Testis (tissue), 3 donors: ENCODE data around the gene GALNT9. TPM values are rescaled to one million over a fixed set of nuclear protein-coding genes. Genes with fewer than 3 reads are reported as not detected.
A peak's percentile ranks its signal among the peaks of the same experiment; 100 is the strongest.
"Not testable (repeated sequence)": the region's sequence is repeated elsewhere in the genome, so short reads cannot be mapped to it uniquely, and the experiment has no call there.

ENCODE experiments used
- DNase-seq: peaks from one replicate; pipeline ENCODE4 v3.0.0-alpha.2; 2019
- H3K27ac ChIP-seq, 2 donors: fragments of 200-600 bp; sonication (generic); one replicate each; pipeline ENCODE4 v1.5.1; 2019
- H3K27me3 ChIP-seq: fragments of 200-600 bp; sonication (generic); one replicate; pipeline ENCODE4 v1.5.1; 2019
- H3K36me3 ChIP-seq: fragments of 200-600 bp; sonication (generic); one replicate; pipeline ENCODE4 v1.5.1; 2017; ENCODE audit warnings: low read depth; ENCODE audit errors: missing control alignments
- H3K4me1 ChIP-seq: fragments of 200-600 bp; sonication (generic); one replicate; pipeline ENCODE4 v1.5.1; 2019
- H3K4me3 ChIP-seq, 2 donors: fragments of 200-600 bp; sonication (generic); one replicate each; pipeline ENCODE4 v1.5.1; 2017 to 2019
- H3K9me3 ChIP-seq: fragments of 200-600 bp; sonication (generic); one replicate; pipeline ENCODE4 v1.5.1; 2017
- CTCF ChIP-seq, 3 experiments: fragments of 450-650 bp in 2 of 3; fragments of 200-600 bp in 1 of 3; sonication (generic) in 1 of 3; IDR thresholded peaks; one replicate each; pipeline ENCODE4 v1.5.1; 2016 to 2019; ENCODE audit warnings: antibody characterized with exemption in 3 of 3, mild to moderate bottlenecking in 2 of 3, moderate library complexity in 1 of 3
- POLR2A ChIP-seq: fragments of 450-650 bp; IDR thresholded peaks from one replicate; pipeline ENCODE4 v1.6.1; 2017; ENCODE audit warnings: antibody characterized with exemption, mild to moderate bottlenecking, moderate library complexity
- WGBS, 2 donors: methylation state at CpG; one replicate each; pipeline ENCODE4 v1.1.5; 2018; 5-methylcytosine and 5-hydroxymethylcytosine counted together
- intact Hi-C: fragments of 100-400 bp; cut with DNase I; formaldehyde crosslinking; loops from one replicate; pipeline ENCODE4 v1.15.1; 2023; ENCODE audit warnings: low total_unique reads
- polyA plus RNA-seq: library from polyadenylated mRNA; stranded (reverse); fragments of 350-450 nt; fragmentation: Illumina TruSeq; extraction: RNeasy Lipid Tissue Mini Kit (QIAGEN cat#74804); gene quantifications from one replicate; pipeline ENCODE4 v1.2.3, GENCODE V29; 2014; ENCODE audit warnings: low read depth, low replicate concordance; ENCODE audit not compliant: insufficient read depth
- total RNA-seq, 2 donors: library from RNA; depleted of rRNA; stranded (reverse); fragments of >200 nt; gene quantifications; one replicate each; pipeline ENCODE4 v1.2.3, GENCODE V29; 2016

The GALNT9 gene
- total and polyA plus RNA-seq, 3 donors from 2014 or later = 1.1 to 1.5 (median 1.3) TPM

- DNase-seq = no peak
- TF ChIP-seq CTCF (IDR thresholded peaks at IDR 0.05) (no peak), POLR2A (no peak)
These were observed 30.2 kb upstream of the GALNT9 start for GRCh38 chr12:132359551-132359950.

GRCh38 chr12:132358241-132359225 is 29.1 kb upstream of the GALNT9 start:
- H3K27me3 ChIP-seq, H3K36me3 ChIP-seq, H3K4me1 ChIP-seq, intact Hi-C loops, H3K4me3 ChIP-seq, H3K27ac ChIP-seq, H3K9me3 ChIP-seq, DNase-seq: not testable (repeated sequence)
- WGBS, 2 donors = 83 to 91% methylated on average over 11 to 41 of the region's 57 CpGs

More at GRCh38 chr12:132359551-132359950, 30.2 kb upstream of the GALNT9 start:
- intact Hi-C loops = no loop called here
- 91 to 92% methylated on average over 14 of the region's 14 CpGs for WGBS, 2 donors
- no peaks in the 10 kb centered on the region for H3K36me3 ChIP-seq
- H3K9me3 ChIP-seq = no peaks in the 10 kb centered on the region
- no peaks in the 10 kb centered on the region for H3K27me3 ChIP-seq
- H3K4me1 ChIP-seq = no peaks in the 10 kb centered on the region
- no peak overlapping the region for H3K27ac ChIP-seq
- no peak overlapping the region for H3K4me3 ChIP-seq

- intact Hi-C loops = no loop called here
- Histone ChIP-seq H3K4me3 (no peak overlapping the region), H3K9me3 (no peaks in the 10 kb centered on the region), H3K4me1 (no peaks in the 10 kb centered on the region), H3K27me3 (no peaks in the 10 kb centered on the region), H3K27ac (no peak overlapping the region), H3K36me3 (no peaks in the 10 kb centered on the region)
- TF ChIP-seq CTCF (IDR thresholded peaks at IDR 0.05) = no peak
- no peak for TF ChIP-seq POLR2A
- no peak for DNase-seq
- WGBS, 2 donors = 77 to 88% methylated on average over 5 to 25 of the region's 25 CpGs
These were observed 28.3 kb upstream of the GALNT9 start for GRCh38 chr12:132357623-132358186.

- no peaks in the 10 kb centered on the region for H3K27me3 ChIP-seq
- H3K27ac ChIP-seq = no peak overlapping the region
- no peaks in the 10 kb centered on the region for H3K9me3 ChIP-seq
- intact Hi-C loops = no loop called here
- peak; percentile 50 for DNase-seq
- TF ChIP-seq POLR2A (no peak), CTCF (IDR thresholded peaks at IDR 0.05) (no peak)
- no peaks in the 10 kb centered on the region for H3K4me1 ChIP-seq
- 71 to 72% methylated on average over 28 to 37 of the region's 37 CpGs for WGBS, 2 donors
- no peaks in the 10 kb centered on the region for H3K36me3 ChIP-seq
- no peak overlapping the region for H3K4me3 ChIP-seq
These were observed 27.6 kb upstream of the GALNT9 start for GRCh38 chr12:132356691-132357622.
